ENCODE results near the gene TOR1B.
"Not testable (repeated sequence)": the region's sequence is repeated elsewhere in the genome, so short reads cannot be mapped to it uniquely, and the experiment has no call there.

Gene TOR1B
- 28.5 to 246 (median 45.0) reads per million in 17 experiments for total RNA-seq

- DNase-seq, result peak; percentile 97 to 98 (median 97)
Measured at GRCh38 chr9:129802833-129803675, at the start of gene TOR1B. Gene TOR1B, plus strand, starts transcription at chr9:129803184. Its CDS starts 29 bp downstream, at chr9:129803213.

GRCh38 chr9:129755151-129755550 lies 47.8 kb upstream of the TOR1B start:
- no peak for DNase-seq

GRCh38 chr9:129756191-129756590 lies 46.8 kb upstream of the TOR1B start:
- no peak for DNase-seq

GRCh38 chr9:129757045-129757444 lies 45.9 kb upstream of the TOR1B start:
- DNase-seq, result peak; percentile 70 to 88 (median 84)

- no peak for DNase-seq
Measured at GRCh38 chr9:129759319-129759718, 43.7 kb upstream of the TOR1B start.

- DNase-seq, result no peak
Measured at GRCh38 chr9:129759804-129760502, 43.0 kb upstream of the TOR1B start.

GRCh38 chr9:129760784-129761183 lies 42.2 kb upstream of the TOR1B start:
- DNase-seq, result not testable (repeated sequence)

GRCh38 chr9:129761293-129761900 lies 41.6 kb upstream of the TOR1B start:
- no peak for DNase-seq

GRCh38 chr9:129761901-129762369 lies 41.0 kb upstream of the TOR1B start:
- DNase-seq, result peak in 1 of 4 experiments; percentile 13

- peak; percentile 81 to 94 (median 89) for DNase-seq
Measured at GRCh38 chr9:129762370-129762984, 40.5 kb upstream of the TOR1B start.

GRCh38 chr9:129762985-129763926 lies 39.7 kb upstream of the TOR1B start:
- DNase-seq, result peak in 2 of 4 experiments; percentile 26 to 31

GRCh38 chr9:129765764-129766317 lies 37.1 kb upstream of the TOR1B start:
- DNase-seq, result no peak

- no peak for DNase-seq
Measured at GRCh38 chr9:129768486-129768885, 34.5 kb upstream of the TOR1B start.

- DNase-seq, result no peak
Measured at GRCh38 chr9:129769669-129770068, 33.3 kb upstream of the TOR1B start.

GRCh38 chr9:129770741-129771140 lies 32.2 kb upstream of the TOR1B start:
- DNase-seq, result no peak

- DNase-seq, result peak; percentile 95 to 99 (median 96)
Measured at GRCh38 chr9:129773262-129774048, 29.5 kb upstream of the TOR1B start.

GRCh38 chr9:129774791-129775447 lies 28.1 kb upstream of the TOR1B start:
- DNase-seq, result no peak

- DNase-seq, result peak in 3 of 4 experiments; percentile 32 to 39 (median 38)
Measured at GRCh38 chr9:129775448-129775798, 27.6 kb upstream of the TOR1B start.

GRCh38 chr9:129776096-129776495 lies 26.9 kb upstream of the TOR1B start:
- DNase-seq, result not testable (repeated sequence)

- no peak for DNase-seq
Measured at GRCh38 chr9:129776566-129776937, 26.4 kb upstream of the TOR1B start.

Data from suppressor macrophage (primary cell).